Activated naive CD4-positive, alpha-beta T cell treated with anti-CD3 and anti-CD28 coated beads, Interleukin-2, amount 10 ng/mL, durations not matched to agents 5 hours and 36 hours (primary cell): ENCODE measurements around the gene DCUN1D1. TPM values are rescaled to one million over a fixed set of nuclear protein-coding genes. Genes with fewer than 3 reads are reported as not detected.

Experiments
- total RNA-seq, 2 experiments: library from RNA; stranded (reverse); gene quantifications; one replicate each; pipeline ENCODE4 v1.2.3, GENCODE V29; 2021

DCUN1D1 gene
- total RNA-seq = 10 to 100 TPM; 43.8 to 54.8 TPM

DNA sequence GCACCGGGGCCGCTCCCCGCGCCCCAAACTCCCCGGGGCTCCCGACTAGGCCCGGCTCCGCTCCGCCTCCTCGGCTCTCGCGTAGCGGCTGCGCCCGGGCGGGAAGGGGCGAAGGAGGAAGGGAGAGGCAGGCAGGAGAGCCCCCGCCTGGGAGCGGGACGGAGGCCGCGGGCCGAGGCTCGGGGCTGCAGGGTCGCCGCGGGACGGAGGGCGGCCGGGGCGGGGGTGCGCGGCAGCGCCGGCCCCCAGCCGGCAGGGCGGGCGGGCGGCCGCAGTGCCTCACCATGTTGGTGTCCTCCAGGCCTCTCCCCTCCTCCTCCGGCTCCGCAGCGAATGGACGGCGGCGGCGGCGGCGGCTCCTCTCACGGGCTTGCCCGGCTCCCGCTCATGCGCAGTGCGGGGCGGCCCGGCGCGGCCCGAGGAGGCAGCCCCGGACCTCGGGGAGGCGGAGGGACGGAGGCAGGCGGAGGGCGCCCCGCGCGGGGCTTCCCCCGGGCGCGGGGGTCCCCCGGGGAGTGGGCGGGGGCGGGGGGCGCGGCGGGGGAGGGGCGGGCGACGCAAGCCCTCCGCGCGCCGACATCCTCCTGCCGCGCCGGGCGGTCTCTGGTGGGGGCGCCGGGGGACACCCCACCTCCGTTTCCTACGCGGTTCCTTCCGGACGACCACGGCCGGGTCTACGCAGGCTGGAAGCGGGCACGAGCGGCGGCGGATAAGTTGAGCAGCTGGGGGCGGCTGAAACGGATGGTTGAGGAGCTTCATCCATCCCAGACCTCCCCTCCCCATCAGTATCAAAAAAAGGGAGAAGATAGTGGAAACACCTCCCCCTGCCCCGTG lies at the start of gene DCUN1D1:
DCUN1D1 (minus strand) TSS at position 335 of the 834 bp plus-strand sequence; CDS start at position 286, 49 bp downstream.

Other genes with a start within 250 kb of the DCUN1D1 start
- gene ATP11B, start 187.0 kb downstream of the DCUN1D1 start, total RNA-seq = 100 to 1,000 TPM; 118 to 127 TPM
- gene MCCC1, start 119.0 kb upstream of the DCUN1D1 start, total RNA-seq = 10 to 100 TPM; 22.7 to 26.8 TPM
- gene LAMP3, start 182.2 kb upstream of the DCUN1D1 start, total RNA-seq = 1 to 10 TPM; 3.5 to 3.6 TPM